22Rv1 (cell line): ENCODE results near the gene LGR6.

Experiments
- CTCF ChIP-seq: fragments of 450-650 bp; IDR thresholded peaks from 2 replicates; pipeline ENCODE4 v1.5.1; 2017; ENCODE audit warnings: mild to moderate bottlenecking
- ZFX ChIP-seq: fragments of 450-650 bp; IDR thresholded peaks from 2 replicates; pipeline ENCODE4 v1.6.1; 2017; ENCODE audit warnings: antibody characterized with exemption, borderline replicate concordance

- TF ChIP-seq CTCF (no peak), ZFX (no peak)
Observed at GRCh38 chr1:202228484-202229122, 35.0 kb downstream of the LGR6 start.
